Measurements from ENCODE around the gene MDP1. TPM values are rescaled to one million over a fixed set of nuclear protein-coding genes. Genes with fewer than 3 reads are reported as not detected.
"Not testable (repeated sequence)": the region's sequence is repeated elsewhere in the genome, so short reads cannot be mapped to it uniquely, and the experiment has no call there.

The MDP1 gene
- total RNA-seq, 1 donor from 2014 or later: 18.4 TPM

- Mint-ChIP-seq H3K4me3 (no peak overlapping the region), H3K27me3 (ENCODE audit: low read depth) (no peaks in the 10 kb centered on the region), H3K9me3 (peaks cover 9% of the 10 kb centered on the region), H3K27ac (no peak overlapping the region), H3K4me1 (peaks cover 5% of the 10 kb centered on the region), H3K36me3 (peaks cover 58% of the 10 kb centered on the region)
- TF ChIP-seq CTCF (IDR thresholded peaks at IDR 0.05; ENCODE audit: unreplicated experiment): no peak
- DNase-seq (ENCODE audit: low spot score in 2 of 2, unreplicated experiment in 2 of 2): no peak
These were observed 8.7 kb downstream of the MDP1 start for GRCh38 chr14:24207104-24207551.

- Mint-ChIP-seq H3K36me3 (peaks cover 62% of the 10 kb centered on the region), H3K9me3 (peaks cover 14% of the 10 kb centered on the region), H3K27me3 (ENCODE audit: low read depth) (no peaks in the 10 kb centered on the region), H3K27ac (no peak overlapping the region), H3K4me1 (peaks cover 1% of the 10 kb centered on the region), H3K4me3 (no peak overlapping the region)
- TF ChIP-seq CTCF (IDR thresholded peaks at IDR 0.05; ENCODE audit: unreplicated experiment): no peak
- DNase-seq (ENCODE audit: low spot score in 2 of 2, unreplicated experiment in 2 of 2): no peak
These were observed 9.4 kb downstream of the MDP1 start for GRCh38 chr14:24206260-24207103.

- H3K27me3 Mint-ChIP-seq (ENCODE audit: low read depth): no peaks in the 10 kb centered on the region
- peaks cover 61% of the 10 kb centered on the region for H3K36me3 Mint-ChIP-seq
- no peak overlapping the region for H3K27ac Mint-ChIP-seq
- no peaks in the 10 kb centered on the region for H3K4me1 Mint-ChIP-seq
- peaks cover 17% of the 10 kb centered on the region for H3K9me3 Mint-ChIP-seq
- H3K4me3 Mint-ChIP-seq: no peak overlapping the region
- DNase-seq (ENCODE audit: low spot score in 2 of 2, unreplicated experiment in 2 of 2): no peak
- no peak for TF ChIP-seq CTCF (IDR thresholded peaks at IDR 0.05; ENCODE audit: unreplicated experiment)
These were observed 11.4 kb downstream of the MDP1 start for GRCh38 chr14:24204163-24205146.

- DNase-seq (ENCODE audit: low spot score in 2 of 2, unreplicated experiment in 2 of 2); H3K4me3 Mint-ChIP-seq; H3K27me3 Mint-ChIP-seq (ENCODE audit: low read depth); H3K4me1 Mint-ChIP-seq; H3K27ac Mint-ChIP-seq: not testable (repeated sequence)
- Mint-ChIP-seq H3K9me3 (peaks cover 17% of the 10 kb centered on the region), H3K36me3 (peaks cover 65% of the 10 kb centered on the region)
These were observed 12.5 kb downstream of the MDP1 start for GRCh38 chr14:24203249-24203886.

GRCh38 chr14:24202538-24202937 lies 13.3 kb downstream of the MDP1 start:
- H3K4me1 Mint-ChIP-seq; DNase-seq (ENCODE audit: low spot score in 2 of 2, unreplicated experiment in 2 of 2); H3K4me3 Mint-ChIP-seq; H3K27ac Mint-ChIP-seq; H3K27me3 Mint-ChIP-seq (ENCODE audit: low read depth): not testable (repeated sequence)
- peaks cover 61% of the 10 kb centered on the region for H3K36me3 Mint-ChIP-seq
- peaks cover 17% of the 10 kb centered on the region for H3K9me3 Mint-ChIP-seq

GRCh38 chr14:24198814-24199524 lies 16.9 kb downstream of the MDP1 start:
- H3K27ac Mint-ChIP-seq: peak overlapping the region; percentile 47
- peaks cover 17% of the 10 kb centered on the region for H3K9me3 Mint-ChIP-seq
- no peaks in the 10 kb centered on the region for H3K27me3 Mint-ChIP-seq (ENCODE audit: low read depth)
- peak overlapping the region; percentile 16 for H3K4me3 Mint-ChIP-seq
- no peak for TF ChIP-seq CTCF (IDR thresholded peaks at IDR 0.05; ENCODE audit: unreplicated experiment)
- no peak for DNase-seq (ENCODE audit: low spot score in 2 of 2, unreplicated experiment in 2 of 2)
- peaks cover 34% of the 10 kb centered on the region for H3K36me3 Mint-ChIP-seq
- H3K4me1 Mint-ChIP-seq: peaks cover 22% of the 10 kb centered on the region
